ENCODE data around the gene FAAH.

FAAH gene

GRCh38 chr1:46370214-46370633 is 23.9 kb upstream of the FAAH start:
- no peak overlapping the region for H3K4me3 ChIP-seq (ENCODE audit: low read depth, low read length)
- no peak for TF ChIP-seq CTCF (IDR thresholded peaks at IDR 0.05; ENCODE audit: insufficient read depth, low read length, missing control alignments)
- ChIA-PET CTCF (interaction anchor here (1.4 to 1.6 kb wide), 2 partner anchors 9 to 22 kb away, joined by 4 read pairs; no protein-coding TSS in a partner anchor), POLR2A (no interaction called here)
- DNase-seq (ENCODE audit: low read depth, low spot score) = no peak

DNA sequence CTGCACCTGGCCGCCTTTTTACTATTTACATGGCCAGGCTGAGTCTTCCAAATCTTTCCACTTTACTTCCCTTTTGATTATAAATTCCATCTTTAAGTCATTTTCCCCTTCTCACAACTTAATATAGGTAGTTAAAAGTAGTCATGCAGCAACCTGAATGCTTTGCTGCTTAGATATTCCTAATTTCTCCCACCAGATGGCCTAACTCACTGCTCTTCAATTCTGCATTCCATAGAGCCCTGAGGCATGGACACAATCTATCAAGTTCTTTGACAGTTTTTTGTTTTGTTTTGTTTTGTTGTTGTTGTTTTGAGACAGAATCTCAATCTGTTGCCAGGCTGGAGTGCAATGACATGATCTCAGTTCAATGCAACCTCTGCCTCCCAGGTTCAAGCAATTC is 21.7 kb upstream of the FAAH start:
- no peak overlapping the region for H3K4me3 ChIP-seq (ENCODE audit: low read depth, low read length)
- POLR2A ChIA-PET = no interaction called here
- CTCF ChIA-PET = no interaction called here
- no peak for DNase-seq (ENCODE audit: low read depth, low spot score)
- TF ChIP-seq CTCF (IDR thresholded peaks at IDR 0.05; ENCODE audit: insufficient read depth, low read length, missing control alignments) = no peak

DNA sequence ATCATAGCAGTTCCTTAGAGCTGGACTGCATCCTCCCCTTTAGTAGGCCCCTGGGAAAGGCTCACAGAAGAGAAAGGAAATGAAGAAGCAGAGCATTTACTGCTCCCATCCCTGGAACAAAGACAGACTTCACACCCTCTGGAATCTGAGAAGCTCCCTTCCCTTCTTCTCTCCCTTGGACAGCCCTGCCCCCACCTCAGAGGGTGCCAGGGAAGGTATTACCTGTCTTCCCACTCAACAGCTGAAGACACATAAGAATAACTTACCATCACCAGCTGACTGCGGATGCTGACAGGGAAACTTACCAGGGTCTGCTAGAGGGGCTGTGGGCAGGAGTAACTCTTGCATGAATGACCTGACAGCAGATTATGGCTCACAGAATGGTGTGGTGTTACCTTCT is 14.1 kb upstream of the FAAH start:
- ChIA-PET CTCF (interaction anchor here (1.2 to 1.4 kb wide), 3 partner anchors 10 to 32 kb away, joined by 3 to 6 read pairs (median 4); no protein-coding TSS in a partner anchor), POLR2A (no interaction called here)
- H3K4me3 ChIP-seq (ENCODE audit: low read depth, low read length) = no peak overlapping the region
- DNase-seq (ENCODE audit: low read depth, low spot score) = no peak
- TF ChIP-seq CTCF (IDR thresholded peaks at IDR 0.05; ENCODE audit: insufficient read depth, low read length, missing control alignments) = no peak

DNA sequence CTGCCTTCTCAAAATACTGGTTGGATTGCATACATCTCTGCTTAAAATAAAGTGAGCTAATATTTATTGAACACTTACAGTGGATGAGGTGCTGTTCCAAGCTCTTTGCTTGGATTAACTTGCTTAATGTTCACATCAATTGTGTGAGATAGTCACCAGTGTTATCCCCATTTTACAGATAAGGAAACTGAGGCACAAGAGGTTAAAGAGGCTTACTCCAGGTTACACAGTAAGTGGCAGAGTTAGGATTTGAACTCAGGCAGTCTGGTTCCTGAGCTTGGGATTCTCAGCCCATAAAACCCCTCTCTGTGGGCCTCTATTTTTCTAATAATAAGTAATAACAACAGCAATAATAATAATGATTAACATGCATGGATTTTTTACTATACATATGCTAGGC is 13.6 kb upstream of the FAAH start:
- ChIA-PET CTCF (interaction anchor here (1.4 kb wide), 1 partner anchor 33 kb away, joined by 6 read pairs; no protein-coding TSS in a partner anchor), POLR2A (no interaction called here)
- no peak for TF ChIP-seq CTCF (IDR thresholded peaks at IDR 0.05; ENCODE audit: insufficient read depth, low read length, missing control alignments)
- no peak overlapping the region for H3K4me3 ChIP-seq (ENCODE audit: low read depth, low read length)
- DNase-seq (ENCODE audit: low read depth, low spot score) = no peak

GRCh38 chr1:46393510-46393909 is 607 bp upstream of the FAAH start:
- no peak for TF ChIP-seq CTCF (IDR thresholded peaks at IDR 0.05; ENCODE audit: insufficient read depth, low read length, missing control alignments)
- H3K4me3 ChIP-seq (ENCODE audit: low read depth, low read length) = no peak overlapping the region
- POLR2A ChIA-PET = no interaction called here
- no peak for DNase-seq (ENCODE audit: low read depth, low spot score)
- CTCF ChIA-PET = no interaction called here

GRCh38 chr1:46394872-46395465 is 852 bp downstream of the FAAH start:
- H3K4me3 ChIP-seq (ENCODE audit: low read depth, low read length) = no peak overlapping the region
- DNase-seq (ENCODE audit: low read depth, low spot score) = no peak
- POLR2A ChIA-PET = no interaction called here
- CTCF ChIA-PET = no interaction called here
- TF ChIP-seq CTCF (IDR thresholded peaks at IDR 0.05; ENCODE audit: insufficient read depth, low read length, missing control alignments) = no peak

All from AG04449 (cell line).